Astrocyte (in vitro differentiated cells and primary cell): ENCODE measurements around the gene EIF3M. TPM values are rescaled to one million over a fixed set of nuclear protein-coding genes. Genes with fewer than 3 reads are reported as not detected.
"Not testable (repeated sequence)": the region's sequence is repeated elsewhere in the genome, so short reads cannot be mapped to it uniquely, and the experiment has no call there.

Experiments used
- DNase-seq: peaks from one replicate; pipeline ENCODE4 v3.0.0-alpha.2; 2010; ENCODE audit warnings: low read depth
- FAIRE-seq: peaks from 2 replicates; lab custom pipeline; 2011; peaks lifted over from hg19 to GRCh38; lab: Jason Lieb, UNC
- H2AFZ ChIP-seq: 2 replicates; pipeline ENCODE4 v1.6.0; 2012; ENCODE audit warnings: low read depth, low read length, inconsistent platforms
- H3K27ac ChIP-seq: 2 replicates; pipeline ENCODE4 v1.5.1; 2011; ENCODE audit warnings: low read depth, low read length, inconsistent platforms
- H3K27me3 ChIP-seq: 2 replicates; pipeline ENCODE4 v1.6.0; 2011; ENCODE audit warnings: low read length, inconsistent platforms; ENCODE audit not compliant: insufficient read depth
- H3K36me3 ChIP-seq: 2 replicates; pipeline ENCODE4 v1.5.1; 2011; ENCODE audit warnings: low read length, inconsistent platforms; ENCODE audit not compliant: insufficient read depth
- H3K4me1 ChIP-seq: 2 replicates; pipeline ENCODE4 v1.5.1; 2011; ENCODE audit warnings: low read length, inconsistent platforms; ENCODE audit not compliant: insufficient read depth
- H3K4me2 ChIP-seq: 2 replicates; pipeline ENCODE4 v1.6.0; 2012; ENCODE audit warnings: low read length, inconsistent platforms
- H3K4me3 ChIP-seq: 2 replicates; pipeline ENCODE4 v1.5.1; 2011; ENCODE audit warnings: low read depth, mild to moderate bottlenecking, low read length, inconsistent platforms; ENCODE audit not compliant: insufficient read depth
- H3K79me2 ChIP-seq: 2 replicates; pipeline ENCODE4 v1.6.0; 2012; ENCODE audit warnings: mild to moderate bottlenecking, low read length, inconsistent platforms; ENCODE audit not compliant: insufficient read depth
- H3K9ac ChIP-seq: 2 replicates; pipeline ENCODE4 v1.6.0; 2012; ENCODE audit warnings: mild to moderate bottlenecking, low read length, inconsistent platforms
- H3K9me3 ChIP-seq: 2 replicates; pipeline ENCODE4 v1.5.1; 2012; ENCODE audit warnings: low read depth, mild to moderate bottlenecking, low read length, inconsistent platforms; ENCODE audit not compliant: insufficient read depth
- H4K20me1 ChIP-seq: 2 replicates; pipeline ENCODE4 v1.6.0; 2012; ENCODE audit warnings: low read length, inconsistent platforms; ENCODE audit not compliant: insufficient read depth
- H3K27ac Mint-ChIP-seq: one replicate; pipeline ENCODE4 v1.8.0; 2021; ENCODE audit warnings: mild to moderate bottlenecking, mixed read lengths; ENCODE audit not compliant: unreplicated experiment
- H3K27me3 Mint-ChIP-seq: one replicate; pipeline ENCODE4 v1.8.0; 2021; ENCODE audit warnings: low read depth, mixed read lengths; ENCODE audit not compliant: unreplicated experiment
- H3K36me3 Mint-ChIP-seq: one replicate; pipeline ENCODE4 v1.8.0; 2021; ENCODE audit warnings: low read depth, mixed read lengths; ENCODE audit not compliant: unreplicated experiment
- H3K4me1 Mint-ChIP-seq: one replicate; pipeline ENCODE4 v1.8.0; 2021; ENCODE audit warnings: low read depth, mixed read lengths; ENCODE audit not compliant: unreplicated experiment
- H3K4me3 Mint-ChIP-seq: one replicate; pipeline ENCODE4 v1.8.0; 2021; ENCODE audit warnings: mild to moderate bottlenecking, moderate library complexity, mixed read lengths; ENCODE audit not compliant: unreplicated experiment
- H3K9me3 Mint-ChIP-seq: one replicate; pipeline ENCODE4 v1.8.0; 2021; ENCODE audit warnings: mild to moderate bottlenecking, mixed read lengths; ENCODE audit not compliant: unreplicated experiment
- CTCF ChIP-seq: IDR thresholded peaks from 2 replicates; pipeline ENCODE4 v1.5.1; 2011; ENCODE audit warnings: low read depth, mild to moderate bottlenecking, inconsistent platforms, low read length, moderate library complexity; ENCODE audit not compliant: insufficient read depth
- EZH2 ChIP-seq: IDR thresholded peaks from 2 replicates; pipeline ENCODE4 v1.6.1; 2012; ENCODE audit warnings: mild to moderate bottlenecking, low read length, inconsistent platforms; ENCODE audit not compliant: insufficient read depth
- total RNA-seq: library from RNA; stranded (reverse); gene quantifications from 2 replicates; pipeline ENCODE4 v1.2.1, GENCODE V29; 2021

Gene EIF3M
- total RNA-seq, 1 donor from 2014 or later = 287 TPM

- Histone ChIP-seq H4K20me1 (peaks cover 20% of the 10 kb centered on the region), H3K9me3 (no peaks in the 10 kb centered on the region), H3K4me3 (no peak overlapping the region), H3K4me2 (no peak overlapping the region), H2AFZ (no peak overlapping the region), H3K9ac (no peak overlapping the region), H3K4me1 (no peaks in the 10 kb centered on the region), H3K27ac (no peak overlapping the region), H3K36me3 (peaks cover 65% of the 10 kb centered on the region), H3K79me2 (peaks cover 10% of the 10 kb centered on the region), H3K27me3 (no peaks in the 10 kb centered on the region)
- peak; percentile 12 for DNase-seq
- Mint-ChIP-seq H3K4me1 (peaks cover 6% of the 10 kb centered on the region), H3K36me3 (peaks cover 11% of the 10 kb centered on the region), H3K27me3 (no peaks in the 10 kb centered on the region), H3K4me3 (no peak overlapping the region), H3K9me3 (no peaks in the 10 kb centered on the region), H3K27ac (no peak overlapping the region)
- TF ChIP-seq EZH2 = no peak
- no peak for TF ChIP-seq CTCF
- FAIRE-seq = no peak
Measured at GRCh38 chr11:32597921-32598320, 14.3 kb downstream of the EIF3M start.

- H3K27ac ChIP-seq = no peak overlapping the region
- no peak overlapping the region for H3K4me2 ChIP-seq
- no peak overlapping the region for H2AFZ ChIP-seq
- peaks cover 3% of the 10 kb centered on the region for H3K79me2 ChIP-seq
- peaks cover 2% of the 10 kb centered on the region for H3K4me1 Mint-ChIP-seq
- FAIRE-seq = no peak
- H3K9me3 ChIP-seq = no peaks in the 10 kb centered on the region
- no peak overlapping the region for H3K27ac Mint-ChIP-seq
- no peak overlapping the region for H3K4me3 Mint-ChIP-seq
- H3K27me3 ChIP-seq = no peaks in the 10 kb centered on the region
- no peaks in the 10 kb centered on the region for H3K4me1 ChIP-seq
- no peaks in the 10 kb centered on the region for H3K27me3 Mint-ChIP-seq
- peaks cover 48% of the 10 kb centered on the region for H3K36me3 ChIP-seq
- TF ChIP-seq EZH2 (no peak), CTCF (no peak)
- peaks cover 10% of the 10 kb centered on the region for H3K36me3 Mint-ChIP-seq
- peaks cover 14% of the 10 kb centered on the region for H4K20me1 ChIP-seq
- H3K4me3 ChIP-seq = no peak overlapping the region
- DNase-seq = peak; percentile 30
- H3K9me3 Mint-ChIP-seq = no peaks in the 10 kb centered on the region
- no peak overlapping the region for H3K9ac ChIP-seq
Measured at GRCh38 chr11:32602657-32603415, 19.2 kb downstream of the EIF3M start.

- no peaks in the 10 kb centered on the region for H3K79me2 ChIP-seq
Measured at GRCh38 chr11:32606220-32606619, 22.6 kb downstream of the EIF3M start.

GRCh38 chr11:32608826-32609225 lies 25.2 kb downstream of the EIF3M start:
- not testable (repeated sequence) for H3K9me3 ChIP-seq, H2AFZ ChIP-seq, H3K4me2 ChIP-seq, H3K79me2 ChIP-seq, H3K4me3 ChIP-seq, H3K27ac Mint-ChIP-seq, H3K4me1 Mint-ChIP-seq, DNase-seq, H3K9ac ChIP-seq, H3K9me3 Mint-ChIP-seq, FAIRE-seq, H4K20me1 ChIP-seq, H3K4me1 ChIP-seq, H3K27me3 Mint-ChIP-seq, H3K27ac ChIP-seq, H3K27me3 ChIP-seq, H3K4me3 Mint-ChIP-seq
- H3K36me3 Mint-ChIP-seq = peaks cover 20% of the 10 kb centered on the region
- peaks cover 15% of the 10 kb centered on the region for H3K36me3 ChIP-seq

More at GRCh38 chr11:32606220-32606619, 22.6 kb downstream of the EIF3M start:
- Histone ChIP-seq H3K4me2 (no peak overlapping the region), H3K36me3 (peaks cover 27% of the 10 kb centered on the region), H3K4me1 (no peaks in the 10 kb centered on the region), H3K27ac (no peak overlapping the region), H3K4me3 (no peak overlapping the region), H2AFZ (no peak overlapping the region), H4K20me1 (peaks cover 4% of the 10 kb centered on the region), H3K9ac (no peak overlapping the region), H3K9me3 (peaks cover 3% of the 10 kb centered on the region), H3K27me3 (no peaks in the 10 kb centered on the region)
- DNase-seq (no peak), FAIRE-seq (no peak)
- H3K27me3 Mint-ChIP-seq = no peaks in the 10 kb centered on the region
- H3K4me3 Mint-ChIP-seq = no peak overlapping the region
- H3K4me1 Mint-ChIP-seq = no peaks in the 10 kb centered on the region
- TF ChIP-seq CTCF (no peak), EZH2 (no peak)
- peaks cover 5% of the 10 kb centered on the region for H3K9me3 Mint-ChIP-seq
- peaks cover 25% of the 10 kb centered on the region for H3K36me3 Mint-ChIP-seq
- no peak overlapping the region for H3K27ac Mint-ChIP-seq
